GM19035 (cell line): ENCODE data around the gene TIMM50.

Experiments
- ATAC-seq: cut with Tn5 transposase; IDR thresholded peaks from one replicate; pipeline ENCODE4 v1.9.1; 2021; ENCODE audit not compliant: unreplicated experiment

TIMM50 gene

DNA sequence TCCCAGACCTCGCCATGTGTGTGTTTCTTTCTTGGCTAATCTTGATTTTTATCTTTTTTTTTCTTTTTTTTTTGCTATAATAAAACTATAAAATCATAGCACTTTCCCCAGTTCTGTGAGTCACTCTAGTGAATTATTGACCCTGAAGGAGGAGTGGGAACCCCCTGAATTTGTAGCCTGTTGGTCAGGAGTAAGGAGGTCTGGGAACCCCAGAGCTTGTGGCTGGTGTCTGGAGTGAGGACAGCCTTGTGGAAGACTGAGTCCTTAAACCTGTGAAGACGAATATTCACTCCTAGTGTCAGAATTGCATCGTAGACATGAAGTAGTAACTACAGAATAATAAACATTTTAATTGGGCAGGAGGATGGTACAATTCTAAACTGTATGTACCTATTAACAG lies 44.6 kb downstream of the TIMM50 start:
- ATAC-seq = no peak

DNA sequence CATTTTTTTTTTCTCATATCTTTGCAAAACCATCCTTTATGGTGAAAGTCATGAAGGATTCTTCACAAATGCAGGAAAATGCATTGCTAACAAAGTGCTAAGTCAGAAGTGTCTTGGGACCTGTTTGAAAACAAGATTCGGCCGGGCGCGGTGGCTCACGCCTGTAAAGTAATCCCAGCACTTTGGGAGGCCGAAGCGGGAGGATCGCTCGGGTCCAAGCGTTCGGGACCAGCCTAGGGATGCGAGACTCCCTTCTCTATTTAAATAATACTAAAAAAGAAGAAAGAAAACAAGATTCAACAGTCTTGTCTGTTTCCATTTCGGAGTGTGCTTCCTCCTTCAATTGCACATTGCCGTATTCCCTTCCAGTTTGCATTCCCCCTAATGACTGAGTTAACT lies 51.2 kb downstream of the TIMM50 start:
- no peak for ATAC-seq

DNA sequence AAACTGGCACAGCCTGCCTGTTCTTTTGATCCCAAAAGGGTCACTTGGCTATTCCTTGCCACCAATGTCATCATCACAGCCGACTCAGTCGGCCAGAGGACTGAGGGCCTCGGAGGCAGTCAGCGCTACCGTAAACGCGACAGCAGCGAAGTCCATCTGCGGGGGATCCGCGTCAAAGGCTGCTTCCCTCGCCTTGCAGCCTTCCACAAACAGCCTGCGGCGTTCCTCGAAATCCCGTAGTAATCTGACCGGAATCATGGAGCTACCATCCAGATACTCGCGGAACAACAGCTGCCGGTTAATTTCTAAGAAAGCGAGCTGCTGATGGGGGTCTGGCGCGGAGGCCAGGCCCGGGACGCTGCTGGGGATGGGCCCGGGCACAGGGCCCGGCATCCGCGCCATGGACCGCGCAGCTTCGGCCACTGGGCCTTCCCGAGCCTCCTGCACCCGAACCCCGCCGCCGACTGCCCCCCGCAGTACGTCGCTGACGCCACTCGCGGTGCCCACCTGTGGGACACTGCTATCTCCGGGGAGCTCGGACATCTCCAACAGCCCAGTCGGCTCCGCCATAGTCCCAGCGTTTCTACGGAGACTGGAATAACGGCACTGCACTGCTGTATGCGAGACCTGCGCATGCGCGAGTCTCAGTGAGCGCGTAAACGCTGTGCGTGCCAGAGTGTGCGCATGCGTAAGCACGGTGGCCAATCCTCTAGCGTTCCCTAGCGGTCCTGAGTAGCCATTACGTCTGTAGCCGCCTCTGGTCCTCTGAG lies 51.8 kb downstream of the TIMM50 start, which contains the start of gene EID2B:
TSS of gene EID2B (minus strand) at position 620 of the 770 bp plus-strand sequence. CDS start at position 570, 50 bp downstream.
- peak; percentile 91 for ATAC-seq

DNA sequence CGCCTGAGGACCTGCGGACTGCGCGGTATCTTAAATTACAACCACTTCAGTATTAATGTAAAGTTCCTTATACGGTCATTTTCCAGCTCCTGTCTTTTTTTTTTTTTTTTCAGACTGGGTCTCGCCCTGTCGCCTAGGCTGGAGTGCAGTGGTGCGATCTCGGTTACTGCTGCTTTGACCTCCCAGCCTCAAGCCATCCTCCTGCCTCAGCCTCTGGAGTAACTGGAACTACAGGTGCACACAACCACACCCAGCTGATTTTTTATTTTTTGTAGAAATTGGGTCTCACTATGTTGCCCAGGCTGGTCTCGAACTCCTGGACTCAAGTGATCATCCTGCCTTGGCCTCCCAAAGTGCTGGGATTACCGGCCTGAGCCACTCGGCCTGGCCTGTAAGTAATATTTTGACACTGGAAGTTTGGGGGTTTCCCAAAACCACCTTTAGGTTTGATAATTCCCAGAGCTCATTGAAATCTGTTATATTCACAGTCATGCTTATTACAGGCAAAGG lies 52.4 kb downstream of the TIMM50 start:
- peak; percentile 15 for ATAC-seq

DNA sequence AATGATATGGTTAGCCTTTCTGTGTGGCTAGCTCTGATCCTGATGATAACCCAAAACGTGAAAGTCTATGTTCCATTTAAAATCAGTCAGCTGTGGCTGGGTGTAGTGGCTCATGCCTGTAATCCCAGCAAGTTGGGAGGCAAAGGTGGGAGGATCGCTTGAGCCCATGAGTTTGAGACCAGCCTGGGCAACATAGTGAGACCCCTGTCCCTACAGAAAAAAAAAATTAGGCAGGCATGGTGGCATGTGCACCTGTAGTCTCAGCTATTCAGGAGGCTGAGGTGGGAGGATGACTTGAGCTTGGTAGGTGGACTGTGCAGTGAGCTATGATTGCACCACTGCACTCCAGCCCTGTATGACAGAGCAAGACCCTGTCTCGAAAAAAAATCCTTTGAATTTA lies 53.2 kb downstream of the TIMM50 start:
- ATAC-seq = no peak

DNA sequence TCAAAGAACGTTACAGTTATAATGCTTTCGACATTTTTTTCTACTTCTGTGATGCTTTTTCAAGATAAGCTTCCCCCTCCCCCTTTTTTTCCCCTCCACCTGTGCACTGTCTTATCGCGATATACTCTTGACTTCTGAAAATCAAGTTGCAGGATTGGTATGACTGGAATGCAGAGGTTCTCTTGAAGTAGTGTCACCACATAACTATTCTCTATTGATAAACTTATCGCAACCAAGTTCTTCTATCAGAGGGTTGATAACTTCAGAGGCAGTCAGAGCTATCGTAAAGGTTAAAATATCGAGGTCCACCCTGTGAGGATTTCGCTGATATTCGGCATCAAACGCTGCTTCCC lies 58.5 kb downstream of the TIMM50 start:
- ATAC-seq = peak; percentile 6

DNA sequence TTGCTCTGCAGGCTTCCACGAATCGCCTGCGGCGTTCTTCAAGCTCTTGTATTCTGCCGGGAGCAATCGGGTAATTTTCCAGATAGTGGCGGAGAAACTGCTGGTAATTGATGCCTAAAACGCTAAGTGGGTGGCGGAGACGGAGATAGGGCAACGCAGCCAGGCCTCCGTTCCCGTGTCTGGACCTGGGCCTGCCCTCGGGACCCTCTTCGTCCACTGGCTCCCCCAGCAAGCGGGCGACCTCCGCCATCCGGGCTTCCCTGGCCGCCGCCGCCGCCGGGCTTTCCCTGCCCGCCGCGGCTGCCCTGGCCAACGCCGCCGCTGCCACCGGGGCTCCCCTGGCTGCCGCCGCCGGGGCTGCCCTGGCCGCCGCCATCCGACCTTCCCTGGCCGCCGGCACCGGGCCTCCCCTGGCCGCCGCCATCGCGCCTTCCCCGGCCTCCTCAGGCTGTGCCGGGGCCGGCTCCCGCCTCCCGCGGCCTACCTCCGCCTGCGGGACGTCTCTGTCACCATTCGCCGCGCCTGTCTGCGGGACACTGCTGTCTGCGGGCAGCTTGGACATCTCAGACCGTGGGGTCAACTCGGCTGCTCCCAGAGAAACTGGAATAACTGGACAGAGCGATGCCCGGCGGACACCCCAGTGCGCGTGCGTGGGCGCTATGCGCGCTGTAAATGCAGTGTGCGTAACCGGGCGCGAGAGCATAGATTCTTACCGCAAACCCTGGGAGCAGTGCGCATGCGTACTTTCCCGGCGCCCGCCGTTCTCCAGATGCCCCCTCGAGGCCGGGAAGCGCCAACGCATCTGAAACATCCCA lies 59.1 kb downstream of the TIMM50 start, which contains the start of gene EID2:
TSS of gene EID2 (minus strand) at position 644 of the 815 bp plus-strand sequence. CDS start at position 562, 82 bp downstream.
- ATAC-seq = peak; percentile 89

DNA sequence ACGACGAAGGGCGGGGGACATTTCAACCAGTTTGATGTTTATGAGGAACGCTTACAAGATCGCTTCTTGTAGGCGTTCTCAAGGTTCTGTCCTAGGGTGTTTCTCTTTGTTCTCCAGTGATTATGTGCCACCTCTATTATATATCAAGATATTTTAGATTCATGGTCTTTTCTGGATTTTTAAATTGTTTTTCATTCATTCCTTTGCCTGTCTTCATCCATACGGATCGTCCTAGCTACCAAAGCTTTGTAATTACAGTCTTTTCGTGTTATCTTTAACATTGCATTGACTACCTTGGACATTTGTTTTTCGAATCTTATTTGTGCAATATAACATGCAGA lies 59.7 kb downstream of the TIMM50 start:
- no peak for ATAC-seq
